Keratinocyte (primary cell): ENCODE measurements around the gene TUT4. TPM values are rescaled to one million over a fixed set of nuclear protein-coding genes. Genes with fewer than 3 reads are reported as not detected.

ENCODE experiments used
- DNase-seq: peaks from one replicate; pipeline ENCODE4 v3.0.0-alpha.2; 2011; ENCODE audit warnings: low read depth, missing footprints, low spot score
- FAIRE-seq: peaks from 2 replicates; lab custom pipeline; 2011; peaks lifted over from hg19 to GRCh38; lab: Jason Lieb, UNC
- H2AFZ ChIP-seq: 2 replicates; pipeline ENCODE4 v1.6.0; 2012; ENCODE audit warnings: low read length, control low read depth, inconsistent platforms; ENCODE audit not compliant: control insufficient read depth
- H3K27ac ChIP-seq: 2 replicates; pipeline ENCODE4 v1.5.1; 2011; ENCODE audit warnings: low read length; ENCODE audit not compliant: control insufficient read depth, insufficient read depth
- H3K27me3 ChIP-seq: 3 replicates; pipeline ENCODE4 v1.6.0; 2011; ENCODE audit warnings: low read length; ENCODE audit not compliant: control insufficient read depth, insufficient read depth; ENCODE audit errors: extremely low read depth
- H3K36me3 ChIP-seq, 2 experiments: 2 replicates in 1 of 2; 3 replicates in 1 of 2; pipeline ENCODE4 v1.5.1; 2011; ENCODE audit warnings: low read length in 2 of 2, mild to moderate bottlenecking in 1 of 2; ENCODE audit not compliant: control insufficient read depth in 2 of 2, insufficient read depth in 2 of 2; ENCODE audit errors: extremely low read depth in 1 of 2
- H3K4me1 ChIP-seq: 3 replicates; pipeline ENCODE4 v1.5.1; 2011; ENCODE audit warnings: low read length; ENCODE audit not compliant: control insufficient read depth, insufficient read depth; ENCODE audit errors: extremely low read depth
- H3K4me2 ChIP-seq: 3 replicates; pipeline ENCODE4 v1.6.0; 2011; ENCODE audit warnings: low read depth, low read length; ENCODE audit not compliant: control insufficient read depth, insufficient read depth; ENCODE audit errors: extremely low read depth
- H3K4me3 ChIP-seq, 3 experiments: fragments of 200-600 bp in 1 of 3; sonication (generic) in 1 of 3; 2 replicates in 2 of 3; 3 replicates in 1 of 3; pipeline ENCODE4 v1.5.1; 2011 to 2016; ENCODE audit warnings: low read length in 3 of 3, mild to moderate bottlenecking in 3 of 3, control low read depth in 2 of 3, inconsistent platforms in 1 of 3, low read depth in 1 of 3, mixed read lengths in 1 of 3, mixed run types in 1 of 3, moderate library complexity in 1 of 3; ENCODE audit not compliant: control insufficient read depth in 2 of 3, insufficient read depth in 2 of 3; ENCODE audit errors: extremely low read depth in 1 of 3
- H3K79me2 ChIP-seq: 2 replicates; pipeline ENCODE4 v1.6.0; 2012; ENCODE audit warnings: low read length; ENCODE audit not compliant: control insufficient read depth, insufficient read depth
- H3K9ac ChIP-seq: 3 replicates; pipeline ENCODE4 v1.6.0; 2011; ENCODE audit warnings: low read length; ENCODE audit not compliant: control insufficient read depth, insufficient read depth; ENCODE audit errors: extremely low read depth
- H3K9me1 ChIP-seq: 3 replicates; pipeline ENCODE4 v1.6.0; 2011; ENCODE audit warnings: low read length; ENCODE audit not compliant: control insufficient read depth, insufficient read depth; ENCODE audit errors: extremely low read depth
- H3K9me3 ChIP-seq: 2 replicates; pipeline ENCODE4 v1.5.1; 2012; ENCODE audit warnings: low read depth, low read length; ENCODE audit not compliant: control insufficient read depth
- H4K20me1 ChIP-seq: 3 replicates; pipeline ENCODE4 v1.6.0; 2011; ENCODE audit warnings: low read length; ENCODE audit not compliant: control insufficient read depth, insufficient read depth; ENCODE audit errors: extremely low read depth
- CTCF ChIP-seq, 3 experiments: IDR thresholded peaks in 1 of 3; conservative IDR thresholded peaks in 1 of 3; optimal IDR thresholded peaks in 1 of 3; 2 replicates in 2 of 3; 3 replicates in 1 of 3; pipeline versions ENCODE3 to v1.5.1; 2011; ENCODE audit warnings: low read length in 3 of 3, mild to moderate bottlenecking in 3 of 3, moderate library complexity in 2 of 3, control low read depth in 1 of 3, inconsistent platforms in 1 of 3; ENCODE audit not compliant: insufficient read depth in 2 of 3; ENCODE audit errors: extremely low read depth in 1 of 3
- EZH2 ChIP-seq: IDR thresholded peaks from one replicate; pipeline ENCODE4 v1.6.1; 2012; ENCODE audit warnings: inconsistent platforms, mild to moderate bottlenecking, low read length, moderate library complexity
- dilution Hi-C: fragments of 300-500 bp; cut with MboI; formaldehyde crosslinking; loops from one replicate; pipeline ENCODE4 v1.7.0; 2020; ENCODE audit warnings: low sequenced_read_pairs; ENCODE audit not compliant: extremely low pct_ligation_motif_present
- polyA plus RNA-seq, 5 experiments: library from polyadenylated mRNA; depleted of rRNA in 3 of 5; stranded (reverse) in 3 of 5; stranded (forward) in 1 of 5; unstranded in 1 of 5; fragments of >200 nt; gene quantifications; 1 replicate in 1 of 5; 2 replicates in 3 of 5; 3 replicates in 1 of 5; pipeline versions ENCODE4 v1.2.1 to v1.2.3, GENCODE V29; 2011 to 2012; ENCODE audit warnings: missing spikeins in 2 of 5, low read depth in 1 of 5, low replicate concordance in 1 of 5

TUT4 gene
- polyA plus RNA-seq, 1 donor (not counting 4 experiments of a cell fraction or from before 2014, with no cell fraction given): 27.5 TPM

GRCh38 chr1:52400131-52400530, 152.8 kb downstream of the TUT4 start:
- TF ChIP-seq EZH2 (no peak), CTCF (optimal IDR thresholded peaks at IDR 0.05 in 1 of 3, IDR thresholded peaks at IDR 0.05 in 1 of 3, conservative IDR thresholded peaks at IDR 0.05 in 1 of 3; ENCODE audit: extremely low read depth in 1 of 3, insufficient read depth in 2 of 3, low read length in 3 of 3) (no peak)
- no peak for FAIRE-seq

GRCh38 chr1:52399629-52400028, 153.3 kb downstream of the TUT4 start:
- Histone ChIP-seq H2AFZ (no peak overlapping the region), H3K27ac (no peak overlapping the region), H3K9ac (no peak overlapping the region), H3K9me1 (no peaks in the 10 kb centered on the region), H3K9me3 (no peaks in the 10 kb centered on the region), H3K4me2 (no peak overlapping the region), H4K20me1 (no peaks in the 10 kb centered on the region), H3K36me3 (peaks cover 0 to 6% of the 10 kb centered on the region in 2 experiments), H3K4me3 (no peak overlapping the region), H3K27me3 (no peaks in the 10 kb centered on the region), H3K79me2 (peaks cover 10% of the 10 kb centered on the region), H3K4me1 (peaks cover 6% of the 10 kb centered on the region)
- no peak for TF ChIP-seq EZH2
- no peak for TF ChIP-seq CTCF (optimal IDR thresholded peaks at IDR 0.05 in 1 of 3, IDR thresholded peaks at IDR 0.05 in 1 of 3, conservative IDR thresholded peaks at IDR 0.05 in 1 of 3; ENCODE audit: extremely low read depth in 1 of 3, insufficient read depth in 2 of 3, low read length in 3 of 3)
- DNase-seq (no peak), FAIRE-seq (no peak)
- dilution Hi-C loops: no loop called here

More at GRCh38 chr1:52400131-52400530, 152.8 kb downstream of the TUT4 start:
- H4K20me1 ChIP-seq: no peaks in the 10 kb centered on the region
- H3K9ac ChIP-seq: no peak overlapping the region
- peaks cover 0 to 6% of the 10 kb centered on the region in 2 experiments for H3K36me3 ChIP-seq
- no peaks in the 10 kb centered on the region for H3K27me3 ChIP-seq
- H3K4me3 ChIP-seq: no peak overlapping the region
- no peaks in the 10 kb centered on the region for H3K9me1 ChIP-seq
- H3K27ac ChIP-seq: no peak overlapping the region
- peaks cover 15% of the 10 kb centered on the region for H3K79me2 ChIP-seq
- no peaks in the 10 kb centered on the region for H3K9me3 ChIP-seq
- DNase-seq: no peak
- H3K4me1 ChIP-seq: peaks cover 6% of the 10 kb centered on the region
- no peak overlapping the region for H3K4me2 ChIP-seq
- no peak overlapping the region for H2AFZ ChIP-seq
- dilution Hi-C loops: no loop called here
